Frontal cortex (tissue), 4 donors: ENCODE results near the gene CDC27. TPM values are rescaled to one million over a fixed set of nuclear protein-coding genes. Genes with fewer than 3 reads are reported as not detected.
"Not testable (repeated sequence)": the region's sequence is repeated elsewhere in the genome, so short reads cannot be mapped to it uniquely, and the experiment has no call there.

ENCODE experiments used
- DNase-seq, 2 donors: peaks; one replicate each; pipeline ENCODE4 v3.0.0; 2012; ENCODE audit warnings: low spot score in 2 of 2
- FAIRE-seq: peaks from 2 replicates; lab custom pipeline; 2012; peaks lifted over from hg19 to GRCh38; lab: Jason Lieb, UNC
- total RNA-seq: library from RNA; depleted of rRNA; stranded (reverse); fragments of >200 nt; gene quantifications from one replicate; pipeline ENCODE4 v1.2.3, GENCODE V29; 2014
- donor health status: control.
- donor health status: control.
- donor health status: control.

CDC27 gene
- total RNA-seq, 1 donor from 2014 or later: 153 TPM

GRCh38 chr17:47087093-47087492, 102.0 kb downstream of the CDC27 start:
- FAIRE-seq: no peak
- DNase-seq: no peak

DNA sequence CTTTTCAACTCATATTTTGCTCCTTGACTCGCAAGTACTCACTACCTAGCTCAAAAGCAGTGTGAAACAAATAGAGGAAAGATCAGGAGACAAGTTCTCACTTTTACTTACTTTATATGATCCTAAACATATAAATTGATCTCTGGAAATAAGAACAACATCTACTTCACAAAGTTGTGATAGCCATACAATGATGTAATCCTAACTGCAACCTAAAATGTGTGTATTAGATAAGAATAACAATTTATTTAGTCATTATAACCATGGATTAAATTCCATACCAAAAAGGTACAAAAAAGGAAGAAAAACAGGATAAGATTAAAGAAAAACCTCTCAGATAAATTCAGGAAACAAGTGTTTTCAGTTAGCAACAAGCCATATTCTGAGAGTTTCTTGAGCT, 103.4 kb downstream of the CDC27 start:
- no peak for DNase-seq
- FAIRE-seq: no peak

- DNase-seq: no peak
- FAIRE-seq: no peak
Observed at GRCh38 chr17:47078801-47079200, 110.3 kb downstream of the CDC27 start.

- DNase-seq: no peak
- no peak for FAIRE-seq
Observed at GRCh38 chr17:47077576-47077975, 111.5 kb downstream of the CDC27 start.

GRCh38 chr17:47076171-47076570, 112.9 kb downstream of the CDC27 start:
- FAIRE-seq: no peak
- DNase-seq: no peak

DNA sequence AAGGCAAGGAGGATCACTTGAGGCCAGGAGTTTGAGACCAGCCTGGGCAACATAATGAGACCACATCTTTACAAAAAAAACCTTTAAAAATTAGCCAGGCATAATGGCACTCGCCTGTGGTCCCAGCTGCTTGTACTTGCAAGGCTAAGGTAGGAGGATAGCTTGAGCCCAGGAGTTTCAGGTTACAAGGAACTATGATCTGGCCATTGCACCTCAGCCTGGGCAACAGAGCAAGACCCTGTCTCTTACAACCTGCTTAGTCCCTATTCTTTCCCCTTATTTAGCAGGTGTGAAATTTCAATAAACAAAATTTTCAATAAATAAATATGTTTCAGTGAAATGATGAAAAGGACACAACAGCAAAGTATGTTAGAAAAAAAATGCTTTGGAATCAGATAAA, 114.7 kb downstream of the CDC27 start:
- DNase-seq, FAIRE-seq: not testable (repeated sequence)

DNA sequence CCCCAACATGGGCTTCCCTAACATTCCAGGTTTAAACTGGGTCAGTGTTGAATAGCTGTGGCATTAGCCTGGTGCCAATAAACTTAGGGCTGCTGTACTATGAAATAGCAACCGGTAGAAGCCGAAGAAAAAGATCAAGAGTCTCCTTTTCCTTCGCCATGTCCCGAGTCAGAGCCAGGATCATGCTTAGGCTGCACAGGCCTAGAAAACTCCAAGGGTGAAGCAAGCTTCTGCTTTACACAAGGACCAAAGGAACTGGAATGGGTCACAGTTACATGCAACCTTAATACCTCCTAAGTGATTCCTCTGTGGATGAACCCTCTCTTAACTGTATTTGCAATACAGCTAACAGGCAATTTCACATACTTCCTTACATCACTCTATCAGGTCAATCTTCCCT, 115.5 kb downstream of the CDC27 start:
- not testable (repeated sequence) for DNase-seq, FAIRE-seq

GRCh38 chr17:47072886-47073285, 116.2 kb downstream of the CDC27 start:
- FAIRE-seq (no peak), DNase-seq (no peak)

- not testable (repeated sequence) for DNase-seq, FAIRE-seq
Observed at GRCh38 chr17:47071171-47071570, 117.9 kb downstream of the CDC27 start.

DNA sequence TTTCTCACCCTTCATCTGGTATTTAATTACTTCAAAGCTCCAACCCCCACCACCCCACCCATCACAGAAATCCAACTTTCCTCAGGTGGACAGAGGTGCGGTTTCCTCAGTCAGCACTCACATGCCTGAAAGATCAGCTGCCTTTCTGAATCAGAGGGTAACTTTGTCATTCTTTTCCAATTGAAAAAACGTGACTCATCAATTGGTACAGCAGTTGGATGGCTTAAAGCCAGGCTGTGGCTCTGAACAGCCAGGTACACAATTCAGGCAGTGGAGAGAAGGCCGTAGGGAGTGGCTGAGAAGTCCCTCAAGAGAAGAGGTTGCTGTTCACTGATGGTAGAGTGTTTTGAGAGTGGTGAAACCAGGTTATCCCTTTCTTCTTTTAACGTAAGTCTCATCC, 118.8 kb downstream of the CDC27 start:
- DNase-seq, FAIRE-seq: not testable (repeated sequence)

Other genes starting within 250 kb of the CDC27 start
- 2.0 TPM for gene RPRML, start 210.0 kb downstream of the CDC27 start, total RNA-seq
- gene MYL4, start 20.1 kb upstream of the CDC27 start, total RNA-seq: 4.1 TPM
- gene ITGB3, start 64.5 kb upstream of the CDC27 start, total RNA-seq: 1.2 TPM
- 14.3 TPM for gene EFCAB13, start 134.7 kb upstream of the CDC27 start, total RNA-seq